Activated naive CD8-positive, alpha-beta T cell treated with anti-CD3 and anti-CD28 coated beads, Interleukin-2, amount 50 U/mL, for 16 hours (primary cell): ENCODE measurements around the gene KCNK3.

Experiments used
- DNase-seq: peaks from one replicate; pipeline ENCODE4 v3.0.0-alpha.2; 2020; ENCODE audit warnings: low read depth, low spot score

The KCNK3 gene

DNA sequence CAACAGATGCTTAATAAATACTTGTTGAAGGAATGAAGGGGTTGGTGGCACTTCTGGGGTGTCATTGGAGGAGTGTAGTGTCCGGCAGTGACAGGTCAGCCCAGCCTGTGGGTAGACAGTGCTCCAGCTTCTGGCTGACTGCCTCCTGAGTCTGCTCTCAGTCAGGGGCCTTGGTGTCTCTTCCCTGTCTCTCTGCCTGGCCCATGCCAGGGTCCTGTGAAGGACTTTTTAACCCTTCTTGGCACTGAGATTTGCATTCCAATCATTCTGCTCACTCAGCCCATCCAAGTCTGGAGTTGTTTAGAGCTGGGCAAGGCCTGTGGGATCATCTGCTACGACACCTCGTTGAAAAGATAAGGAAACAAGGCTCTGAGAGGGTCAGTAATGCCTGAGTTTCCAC is 1.4 kb upstream of the KCNK3 start:
- DNase-seq = no peak

DNA sequence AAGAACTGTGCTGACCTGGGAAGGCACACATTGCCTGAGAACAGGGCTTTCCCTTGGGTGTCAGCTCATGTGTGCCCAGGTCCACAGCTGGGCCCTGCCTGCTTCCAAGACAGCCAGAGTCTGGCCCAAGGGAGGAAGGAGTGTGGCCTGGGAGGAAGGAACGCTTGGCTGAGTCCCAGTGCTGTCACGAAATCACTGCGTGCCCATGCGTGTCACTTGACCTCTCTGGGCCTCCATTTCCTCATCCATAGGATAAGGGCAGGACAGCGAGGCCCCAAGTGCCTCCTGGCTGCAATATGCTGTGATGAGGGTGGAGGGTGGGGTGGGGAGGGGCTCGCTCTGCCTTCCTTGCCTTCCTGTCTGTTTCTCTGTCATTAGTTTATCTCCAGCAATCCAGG is 642 bp upstream of the KCNK3 start:
- no peak for DNase-seq

DNA sequence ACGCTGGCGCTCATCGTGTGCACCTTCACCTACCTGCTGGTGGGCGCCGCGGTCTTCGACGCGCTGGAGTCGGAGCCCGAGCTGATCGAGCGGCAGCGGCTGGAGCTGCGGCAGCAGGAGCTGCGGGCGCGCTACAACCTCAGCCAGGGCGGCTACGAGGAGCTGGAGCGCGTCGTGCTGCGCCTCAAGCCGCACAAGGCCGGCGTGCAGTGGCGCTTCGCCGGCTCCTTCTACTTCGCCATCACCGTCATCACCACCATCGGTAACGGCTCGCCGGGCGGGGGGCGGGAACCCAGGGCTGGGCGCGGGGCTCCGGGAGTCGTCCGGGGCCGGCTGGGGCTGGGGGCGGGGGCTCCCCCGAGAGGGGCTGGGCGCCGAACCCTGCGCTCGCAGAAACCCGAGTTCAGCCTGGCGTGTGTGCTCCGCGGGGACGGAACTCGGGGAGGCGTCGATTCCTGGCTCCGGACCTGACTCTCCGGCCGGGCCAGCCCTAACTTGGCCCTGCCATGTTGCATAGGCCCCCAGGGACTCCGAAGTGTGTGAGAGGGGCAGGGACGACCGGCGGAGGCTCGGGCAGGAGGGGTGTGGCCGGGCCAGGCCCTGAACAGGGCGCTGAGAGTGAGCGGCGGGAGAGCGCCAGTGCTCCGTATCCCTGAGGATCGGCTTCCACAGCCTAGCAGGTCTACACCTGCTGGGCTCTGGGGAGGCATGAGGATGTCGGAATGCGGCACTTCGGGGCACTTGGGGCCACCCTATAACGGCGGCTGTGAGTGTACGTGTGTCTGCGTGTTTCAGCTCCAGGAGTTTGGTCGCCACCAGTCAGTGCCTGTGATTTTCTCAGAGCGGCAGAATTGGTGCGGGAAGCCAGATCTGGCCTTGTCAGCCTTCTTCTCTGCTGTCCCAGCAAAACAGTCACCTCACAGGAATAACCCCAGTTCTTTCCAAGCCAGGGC is 651 bp downstream of the KCNK3 start:
- no peak for DNase-seq

DNA sequence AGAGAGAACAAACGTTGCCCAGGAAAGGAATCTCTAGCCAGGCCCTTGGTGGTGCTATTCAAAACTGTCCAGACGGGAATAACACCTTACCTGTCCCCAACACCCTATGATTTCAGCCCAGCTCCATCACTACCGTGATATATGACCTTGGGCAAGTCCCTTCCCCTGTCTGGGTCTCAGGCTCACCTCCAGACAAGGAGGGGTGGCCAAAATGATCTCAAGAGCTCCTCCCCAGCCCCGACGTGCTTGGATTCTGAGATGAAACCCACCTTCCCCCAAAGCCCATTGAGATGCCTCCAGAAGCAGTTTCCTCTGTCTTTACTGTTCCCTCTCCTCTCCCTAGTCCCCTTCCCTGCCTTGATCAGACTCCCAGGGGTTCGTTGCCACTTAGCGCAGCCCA is 1.5 kb downstream of the KCNK3 start:
- no peak for DNase-seq

DNA sequence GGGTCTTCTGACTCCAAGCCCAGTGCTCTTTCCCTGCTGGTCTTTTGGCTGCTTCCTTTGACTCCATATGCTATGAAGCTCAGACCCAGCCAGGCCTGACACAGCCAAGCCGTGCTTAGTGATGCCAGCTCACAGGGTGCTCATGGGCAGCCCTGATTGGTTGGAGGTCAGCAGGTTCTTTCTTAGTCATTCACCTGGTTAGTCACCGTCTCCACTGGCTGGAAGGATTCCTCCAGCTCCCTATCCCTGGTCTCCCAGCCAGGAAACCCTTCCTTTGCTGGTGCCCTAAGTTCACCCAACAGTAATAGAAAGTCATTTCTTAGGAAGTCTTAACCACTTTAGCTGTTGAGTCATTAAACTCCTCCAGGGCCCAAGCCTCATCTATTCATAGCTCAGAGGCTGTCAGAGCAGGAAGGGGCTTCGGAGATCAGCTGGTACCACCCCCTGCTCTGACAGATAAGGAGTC is 3.9 kb downstream of the KCNK3 start:
- no peak for DNase-seq

DNA sequence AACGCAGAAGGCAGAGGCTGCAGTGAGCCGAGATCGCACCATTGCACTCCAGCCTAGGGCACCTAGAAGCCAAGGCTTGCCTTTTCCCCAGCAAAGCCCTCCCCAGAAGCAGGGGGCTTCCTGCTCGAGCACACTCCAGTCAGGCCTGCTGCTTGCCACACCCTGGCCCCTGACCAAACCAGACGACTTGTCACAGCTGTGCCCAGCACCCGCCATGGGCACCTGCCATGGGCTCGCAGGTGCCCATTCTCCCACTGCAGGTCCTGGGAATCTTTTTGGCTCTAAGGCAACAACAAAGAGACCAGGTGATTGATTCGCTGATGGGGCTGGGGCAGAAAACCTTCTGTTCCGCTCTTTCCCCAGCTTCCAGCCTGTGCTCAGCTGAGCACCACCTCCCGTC is 4.9 kb downstream of the KCNK3 start:
- DNase-seq = no peak

DNA sequence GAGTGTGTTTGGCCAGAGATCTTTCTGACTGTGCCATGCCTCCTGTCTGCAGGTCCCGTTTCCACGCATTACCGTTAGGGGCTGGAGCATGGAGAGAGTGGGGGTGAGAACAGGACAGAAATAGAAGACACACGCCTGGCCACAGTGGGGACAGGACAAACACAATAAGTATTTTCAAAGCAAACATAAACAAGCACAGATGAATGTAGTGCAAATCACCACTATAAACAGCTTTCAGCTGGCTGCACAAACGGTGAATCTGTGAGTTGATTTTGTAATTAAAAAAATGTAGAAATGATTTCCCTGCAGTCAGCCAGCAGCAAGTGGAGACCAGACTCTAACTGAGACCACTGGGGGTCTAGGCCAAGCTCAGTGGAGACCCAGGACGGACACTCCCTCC is 6.8 kb downstream of the KCNK3 start:
- no peak for DNase-seq

DNA sequence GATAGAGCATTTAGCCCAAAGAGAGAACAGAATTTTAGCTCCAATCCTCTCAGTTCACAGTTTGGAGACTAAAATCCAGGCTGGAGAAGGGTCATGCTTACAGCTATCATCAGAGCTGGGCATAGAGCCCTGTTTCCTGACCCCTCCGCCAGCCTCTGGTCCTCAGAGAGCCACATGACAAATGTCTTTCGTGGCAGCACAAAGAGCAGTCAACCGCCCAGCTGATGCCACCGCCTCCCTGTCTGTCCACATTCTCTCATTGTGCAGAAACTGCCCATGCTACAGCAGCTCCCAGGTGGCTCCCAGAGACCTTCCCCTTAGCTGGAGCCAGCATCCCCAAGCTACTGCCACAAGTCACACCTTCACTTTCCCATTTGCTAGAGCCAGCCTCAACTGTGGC is 7.6 kb downstream of the KCNK3 start:
- DNase-seq = no peak

DNA sequence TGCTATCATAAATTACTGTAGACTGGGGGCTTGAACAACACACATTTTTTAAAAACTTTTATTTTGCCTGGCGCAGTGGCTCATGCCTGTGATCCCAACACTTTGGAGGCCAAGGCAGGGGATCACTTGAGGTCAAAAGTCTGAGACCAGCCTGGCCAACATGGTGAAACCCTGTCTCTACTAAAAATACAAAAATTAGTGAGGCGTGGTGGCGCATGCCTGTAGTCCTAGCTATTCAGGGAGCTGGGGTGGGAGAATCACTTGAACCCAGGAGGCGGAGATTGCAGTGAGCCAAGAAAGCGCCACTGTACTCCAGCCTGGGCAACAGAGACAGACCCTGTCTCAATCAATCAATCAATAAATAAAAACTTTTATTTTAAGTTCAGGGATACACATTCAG is 9.1 kb downstream of the KCNK3 start:
- no peak for DNase-seq

DNA sequence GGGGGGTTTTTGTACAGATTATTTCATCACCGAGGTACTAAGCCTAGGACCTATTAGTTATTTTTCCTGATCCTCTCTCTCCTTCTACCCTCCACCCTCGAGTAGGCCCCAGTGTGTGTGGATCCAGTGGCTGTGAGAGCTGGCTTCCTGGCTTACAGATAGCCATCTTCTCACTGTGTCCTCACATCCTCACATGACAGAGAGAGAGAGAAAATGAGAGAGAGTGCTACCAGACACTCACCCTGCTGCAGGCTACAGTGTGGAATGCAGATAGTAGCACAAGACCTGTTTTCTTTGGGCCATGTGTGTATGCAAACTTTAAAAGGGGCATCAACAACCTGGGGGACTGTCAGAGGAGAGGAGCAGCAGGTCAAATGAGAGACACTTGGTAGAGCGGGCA is 9.5 kb downstream of the KCNK3 start:
- no peak for DNase-seq

DNA sequence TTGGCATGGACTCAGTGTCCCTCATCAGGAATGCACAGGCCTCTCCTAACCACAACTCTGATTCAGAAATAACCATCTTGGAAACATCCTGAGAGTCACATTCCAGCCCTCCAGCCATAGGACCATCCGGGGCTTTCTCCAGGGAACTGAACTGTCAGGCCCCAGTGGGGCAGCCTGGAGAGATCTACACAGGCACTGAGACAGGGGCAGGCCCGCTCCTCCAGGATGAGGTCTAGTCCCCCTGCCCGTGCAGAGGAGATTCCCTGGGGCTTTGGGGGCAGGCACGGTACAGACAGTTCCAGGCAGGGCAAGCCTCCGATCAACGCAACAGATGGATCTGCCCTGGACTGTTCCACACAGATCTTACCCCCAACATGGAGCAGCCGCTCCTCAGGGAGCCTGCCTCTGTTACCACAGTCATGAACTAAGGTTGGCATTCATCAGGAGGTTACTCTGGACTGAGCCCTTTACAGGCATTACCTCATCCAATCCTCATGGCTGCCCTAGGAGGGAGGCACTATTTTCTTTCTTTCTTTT is 12.0 kb downstream of the KCNK3 start:
- DNase-seq = no peak

DNA sequence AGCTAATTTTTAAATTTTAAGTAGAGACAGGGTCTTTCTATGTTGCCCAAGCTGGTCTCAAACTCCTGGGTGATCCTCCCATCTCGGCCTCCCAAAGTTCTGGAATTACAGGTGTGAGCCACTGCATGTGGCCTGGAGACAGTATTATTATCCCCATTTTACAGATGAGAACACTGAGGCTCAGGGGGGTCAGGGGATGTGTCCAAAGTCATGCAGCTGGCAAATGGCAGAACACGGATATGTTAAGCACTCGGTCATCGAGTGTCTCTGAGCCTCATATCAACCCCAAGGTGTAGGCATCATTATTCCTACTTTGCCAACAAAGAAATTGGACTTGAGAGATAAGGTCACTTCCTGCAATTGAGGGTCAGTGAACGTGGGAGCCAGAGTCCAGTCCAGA is 12.6 kb downstream of the KCNK3 start:
- DNase-seq = no peak

DNA sequence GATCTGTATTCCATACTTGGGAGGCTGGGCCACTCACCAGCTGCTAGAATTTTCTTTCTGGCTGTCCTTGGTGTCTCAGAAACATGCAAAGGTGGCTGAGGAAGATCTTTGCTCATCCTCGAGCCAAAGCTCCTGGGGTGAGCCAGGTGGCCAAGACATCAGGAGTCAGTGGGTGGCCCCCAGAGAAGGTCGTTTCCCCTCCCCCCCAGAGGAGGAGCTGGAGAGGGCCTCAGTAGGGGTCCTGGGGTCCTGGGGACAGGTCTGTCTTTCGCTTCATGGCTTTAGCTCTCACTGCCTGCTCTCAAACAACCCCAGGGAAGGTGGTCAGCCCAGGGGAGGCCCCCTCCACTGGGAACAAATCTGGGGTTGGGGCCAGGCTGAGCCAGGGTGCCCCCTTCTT is 13.6 kb downstream of the KCNK3 start:
- no peak for DNase-seq

DNA sequence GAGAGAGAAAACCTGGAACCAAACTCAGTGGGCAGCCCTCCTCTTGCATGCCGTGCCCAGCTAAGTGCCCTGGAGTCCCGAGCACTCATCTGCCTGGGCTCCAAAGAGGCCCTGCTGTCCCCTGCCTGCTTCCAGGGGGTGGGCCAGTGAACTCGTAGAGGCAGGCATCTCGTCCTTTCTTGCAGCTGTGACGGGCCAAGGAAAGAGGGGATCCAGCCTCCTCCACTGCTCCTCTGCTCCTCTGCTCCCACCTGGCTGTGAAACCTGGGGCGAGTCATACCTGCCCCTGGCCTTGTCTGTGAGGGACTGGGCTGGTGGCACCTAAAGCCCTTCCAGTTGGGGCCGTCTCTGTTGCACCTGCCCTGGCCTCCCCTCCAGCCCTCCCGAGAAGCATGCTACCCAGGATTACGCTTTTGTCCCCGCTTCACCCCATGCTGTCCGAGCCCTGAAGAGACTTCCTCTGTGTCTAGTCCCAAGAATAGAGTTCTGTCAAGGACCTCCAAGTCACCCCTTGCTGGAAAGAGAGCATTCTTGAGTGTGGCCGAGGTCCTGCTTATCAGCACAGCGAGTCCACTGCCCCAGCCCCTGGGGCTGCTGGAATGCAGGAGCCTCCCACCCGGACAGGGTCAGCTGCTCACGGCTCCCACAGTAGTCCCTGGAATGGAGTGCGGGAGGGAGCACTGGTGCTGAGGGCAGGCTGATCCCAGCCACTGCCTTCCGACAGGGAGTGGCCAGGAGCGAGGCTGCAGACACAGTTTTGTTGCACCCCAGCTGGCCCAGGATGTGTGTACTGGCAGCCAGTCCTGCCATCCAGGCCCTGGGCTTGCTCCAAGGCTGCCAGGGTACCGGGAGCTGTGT is 14.3 kb downstream of the KCNK3 start:
- DNase-seq = no peak

DNA sequence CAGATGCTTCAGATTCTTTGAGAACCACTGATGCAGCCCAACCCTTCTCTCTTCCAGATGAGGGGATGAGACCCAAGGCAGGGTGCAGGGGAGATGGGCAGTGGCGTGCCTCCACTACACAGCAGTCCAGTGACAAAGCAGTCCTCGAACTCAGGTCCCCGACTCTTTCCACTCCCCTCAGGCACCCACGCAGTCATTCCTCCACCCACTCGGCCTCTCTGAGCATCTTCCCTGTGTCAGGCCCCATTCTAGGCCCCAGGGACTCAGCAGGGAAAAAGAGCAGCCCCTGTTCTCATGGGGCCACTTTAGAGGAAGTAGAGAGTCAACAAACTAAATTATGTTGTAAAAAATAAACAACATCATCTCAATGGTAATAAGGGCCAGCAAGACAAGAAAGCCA is 15.2 kb downstream of the KCNK3 start:
- DNase-seq = no peak

DNA sequence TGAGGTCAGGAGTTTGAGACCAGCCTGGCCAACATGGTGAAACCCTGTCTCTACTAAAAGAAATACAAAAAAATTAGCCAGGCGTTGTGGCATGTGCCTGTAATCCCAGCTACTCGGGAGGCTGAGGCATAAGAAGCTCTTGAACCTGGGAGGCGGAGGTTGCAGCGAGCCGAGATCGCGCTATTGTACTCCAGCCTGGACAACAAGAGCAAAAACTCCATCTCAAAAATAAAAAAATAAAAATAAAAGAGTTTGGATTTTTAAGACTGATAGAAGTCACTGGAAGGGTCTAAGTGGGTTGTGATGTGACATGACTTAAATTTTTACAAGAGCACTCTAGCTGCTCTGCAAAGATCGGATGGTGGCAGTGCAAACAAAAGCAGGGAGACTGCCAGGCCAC is 15.9 kb downstream of the KCNK3 start:
- no peak for DNase-seq

DNA sequence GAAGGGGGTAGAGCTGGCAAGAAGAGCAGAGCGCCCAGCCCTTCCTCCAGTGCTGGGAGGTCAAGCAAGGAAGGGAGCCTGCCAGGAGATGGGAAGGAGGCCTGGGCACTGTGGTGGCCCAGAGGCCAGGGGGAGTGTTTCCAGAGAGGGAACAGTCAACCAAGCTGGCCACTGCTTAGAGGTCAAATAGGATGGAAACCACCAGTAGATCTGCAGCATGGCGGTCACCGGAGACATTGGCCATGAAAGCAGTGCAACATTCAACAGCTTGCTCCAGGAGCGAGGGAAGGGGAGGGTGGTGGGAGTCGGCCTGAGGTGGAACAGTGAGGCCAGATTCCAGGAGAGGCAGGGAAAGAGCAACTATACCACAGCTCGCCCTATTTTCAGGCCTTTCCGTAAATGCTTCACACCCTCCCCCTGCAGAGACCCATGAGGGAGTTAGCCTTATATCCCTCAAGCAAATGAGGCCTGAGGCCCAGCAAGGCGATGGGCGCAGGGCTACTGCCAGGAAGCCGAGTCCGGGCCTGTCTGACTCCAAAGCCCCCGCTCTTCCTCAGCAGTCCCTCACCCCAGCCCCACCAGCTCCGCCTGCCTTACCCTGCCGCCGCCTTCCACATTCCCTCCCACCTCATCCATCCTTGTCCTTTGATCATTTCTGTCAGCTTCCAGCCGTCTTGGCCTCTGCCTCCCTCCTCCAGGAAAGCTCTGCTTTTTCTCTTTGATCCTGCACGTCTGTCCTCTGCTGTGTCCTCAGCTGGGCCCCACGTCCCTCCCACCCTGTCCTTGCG is 17.0 kb downstream of the KCNK3 start:
- no peak for DNase-seq

DNA sequence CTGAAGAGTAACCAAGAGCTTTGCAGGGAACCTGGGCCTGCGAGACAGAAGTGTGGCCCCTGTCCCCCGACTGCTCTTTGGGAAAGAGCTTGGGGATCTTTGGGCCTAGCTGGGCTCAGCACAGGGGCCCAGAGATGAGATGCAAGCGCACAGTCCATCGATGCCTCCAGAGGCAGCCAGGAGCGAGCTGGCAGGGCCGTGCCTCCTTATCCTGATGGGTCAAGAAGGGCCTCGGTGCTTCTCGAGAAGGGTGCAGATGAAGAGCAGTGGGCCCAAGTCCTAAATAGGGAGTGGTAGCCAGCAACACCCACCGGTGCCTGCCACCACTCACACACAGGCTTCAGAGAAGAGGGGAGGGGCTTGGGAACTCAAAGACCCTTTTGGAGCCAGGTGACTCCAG is 17.6 kb downstream of the KCNK3 start:
- no peak for DNase-seq

DNA sequence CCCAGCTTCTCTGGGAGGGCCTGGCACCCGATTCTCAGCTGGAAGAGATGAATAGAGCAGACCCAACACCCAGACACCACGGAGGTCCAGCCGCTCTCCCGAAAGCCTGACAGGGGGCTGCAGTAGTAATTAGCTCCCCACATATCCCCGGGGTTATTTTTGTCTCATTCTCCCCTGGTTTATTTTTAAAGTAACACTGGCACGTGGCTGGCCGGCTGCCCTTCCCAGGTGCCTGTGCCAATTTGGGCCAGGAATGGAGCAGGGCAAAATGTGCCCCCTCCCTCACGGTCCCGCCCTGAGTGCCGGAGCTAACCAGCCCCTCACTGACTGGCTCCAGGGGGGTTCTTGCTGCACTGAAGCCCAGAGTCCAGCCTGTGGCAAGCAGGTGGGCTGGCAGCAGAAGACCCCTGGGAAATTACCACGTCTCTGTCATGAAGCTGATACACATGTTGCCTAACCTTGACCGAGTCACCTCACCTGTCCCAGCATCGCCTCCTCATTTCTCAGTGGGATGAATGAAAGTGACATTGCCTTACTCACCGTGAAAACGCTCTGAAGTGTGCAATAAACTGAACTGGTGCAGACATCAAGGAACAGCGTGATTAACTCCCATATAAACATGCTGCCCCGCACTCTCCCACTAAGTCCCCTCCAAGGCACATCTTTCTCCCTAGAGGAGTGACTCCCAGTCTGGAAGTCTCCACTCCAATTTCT is 18.4 kb downstream of the KCNK3 start:
- no peak for DNase-seq

DNA sequence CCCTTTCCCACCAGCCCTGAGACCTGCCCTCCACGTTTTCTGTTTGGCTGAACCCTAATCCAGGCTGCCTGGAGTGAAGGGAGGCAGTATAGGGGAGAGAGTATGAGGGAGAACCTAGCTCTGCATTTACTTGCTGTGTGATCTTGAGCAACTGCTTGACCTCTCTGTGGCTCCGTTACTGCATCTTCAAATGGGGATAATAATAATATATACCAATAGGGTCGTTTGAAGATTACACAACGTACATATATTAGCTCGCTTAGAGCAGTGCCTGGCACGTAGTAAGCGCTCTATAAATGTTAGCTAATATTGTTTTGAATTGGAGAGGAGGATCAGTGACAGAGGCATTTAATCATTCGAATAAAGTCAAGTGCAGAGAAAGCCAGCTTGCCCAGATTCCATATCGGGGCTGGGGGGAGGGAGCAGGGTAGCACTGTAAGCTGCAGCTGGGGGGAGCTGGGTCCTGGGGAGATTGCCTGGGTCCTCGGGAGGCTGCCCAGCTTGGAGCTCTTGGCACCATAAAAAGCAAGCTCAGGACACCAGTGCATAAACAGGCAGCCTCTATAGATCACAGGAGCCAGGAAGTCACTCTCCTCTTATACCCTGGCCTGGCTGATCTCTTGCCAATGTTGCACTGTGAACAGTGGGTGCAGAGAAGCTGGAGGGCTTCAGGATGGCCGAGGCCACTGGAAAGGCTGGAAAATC is 19.1 kb downstream of the KCNK3 start:
- no peak for DNase-seq
